Activated T-cell treated with anti-CD3 and anti-CD28 coated beads, Interleukin-2, amount 50 U/mL, for 24 hours (primary cell): Measurements from ENCODE around the gene SFMBT2.
A peak's percentile ranks its signal among the peaks of the same experiment; 100 is the strongest.

Experiments used
- DNase-seq: peaks from one replicate; pipeline ENCODE4 v3.0.0-alpha.2; 2020
- H3K27ac Mint-ChIP-seq: 2 replicates; pipeline ENCODE4 v1.8.0; 2020; ENCODE audit warnings: mild to moderate bottlenecking, mixed read lengths
- H3K27me3 Mint-ChIP-seq: 2 replicates; pipeline ENCODE4 v1.8.0; 2020; ENCODE audit warnings: mixed read lengths
- H3K36me3 Mint-ChIP-seq: 2 replicates; pipeline ENCODE4 v1.8.0; 2020; ENCODE audit warnings: low read depth, mixed read lengths
- H3K4me1 Mint-ChIP-seq: 2 replicates; pipeline ENCODE4 v1.8.0; 2020; ENCODE audit warnings: low read depth, mixed read lengths
- H3K4me3 Mint-ChIP-seq: 2 replicates; pipeline ENCODE4 v1.8.0; 2020; ENCODE audit warnings: mild to moderate bottlenecking, moderate library complexity, mixed read lengths
- H3K9me3 Mint-ChIP-seq: 2 replicates; pipeline ENCODE4 v1.8.0; 2020; ENCODE audit warnings: mixed read lengths

SFMBT2 gene

GRCh38 chr10:7152982-7153381 is 257.9 kb downstream of the SFMBT2 start:
- Mint-ChIP-seq H3K4me3 (no peak overlapping the region), H3K27ac (no peak overlapping the region), H3K9me3 (no peaks in the 10 kb centered on the region), H3K27me3 (peaks cover 10% of the 10 kb centered on the region), H3K36me3 (peaks cover 7% of the 10 kb centered on the region), H3K4me1 (peaks cover 12% of the 10 kb centered on the region)
- no peak for DNase-seq

GRCh38 chr10:7152341-7152740 is 258.5 kb downstream of the SFMBT2 start:
- no peaks in the 10 kb centered on the region for H3K9me3 Mint-ChIP-seq
- H3K27me3 Mint-ChIP-seq = peaks cover 10% of the 10 kb centered on the region
- DNase-seq = no peak
- peaks cover 4% of the 10 kb centered on the region for H3K36me3 Mint-ChIP-seq
- peaks cover 8% of the 10 kb centered on the region for H3K4me1 Mint-ChIP-seq
- no peak overlapping the region for H3K4me3 Mint-ChIP-seq
- no peak overlapping the region for H3K27ac Mint-ChIP-seq

GRCh38 chr10:7151538-7151937 is 259.3 kb downstream of the SFMBT2 start:
- Mint-ChIP-seq H3K27ac (no peak overlapping the region), H3K4me1 (peaks cover 2% of the 10 kb centered on the region), H3K9me3 (no peaks in the 10 kb centered on the region), H3K4me3 (no peak overlapping the region), H3K27me3 (peaks cover 17% of the 10 kb centered on the region), H3K36me3 (no peaks in the 10 kb centered on the region)
- no peak for DNase-seq

- DNase-seq = no peak
- Mint-ChIP-seq H3K4me1 (peaks cover 2% of the 10 kb centered on the region), H3K27ac (no peak overlapping the region), H3K4me3 (no peak overlapping the region), H3K36me3 (no peaks in the 10 kb centered on the region), H3K9me3 (no peaks in the 10 kb centered on the region), H3K27me3 (peaks cover 18% of the 10 kb centered on the region)
Measured at GRCh38 chr10:7150349-7150748, 260.5 kb downstream of the SFMBT2 start.

GRCh38 chr10:7146189-7146588 is 264.6 kb downstream of the SFMBT2 start:
- Mint-ChIP-seq H3K36me3 (no peaks in the 10 kb centered on the region), H3K9me3 (no peaks in the 10 kb centered on the region), H3K27ac (no peak overlapping the region), H3K27me3 (peaks cover 22% of the 10 kb centered on the region), H3K4me1 (no peaks in the 10 kb centered on the region), H3K4me3 (no peak overlapping the region)
- no peak for DNase-seq

GRCh38 chr10:7136016-7136415 is 274.8 kb downstream of the SFMBT2 start:
- Mint-ChIP-seq H3K27me3 (peaks cover 26% of the 10 kb centered on the region), H3K9me3 (peaks cover 2% of the 10 kb centered on the region), H3K4me1 (peaks cover 8% of the 10 kb centered on the region), H3K36me3 (no peaks in the 10 kb centered on the region), H3K4me3 (no peak overlapping the region), H3K27ac (no peak overlapping the region)
- no peak for DNase-seq

- Mint-ChIP-seq H3K27me3 (peaks cover 26% of the 10 kb centered on the region), H3K36me3 (no peaks in the 10 kb centered on the region)
Measured at GRCh38 chr10:7135188-7135587, 275.6 kb downstream of the SFMBT2 start.

GRCh38 chr10:7134448-7134847 is 276.4 kb downstream of the SFMBT2 start:
- Mint-ChIP-seq H3K27me3 (peaks cover 26% of the 10 kb centered on the region), H3K9me3 (peaks cover 2% of the 10 kb centered on the region), H3K4me1 (peaks cover 8% of the 10 kb centered on the region), H3K36me3 (no peaks in the 10 kb centered on the region), H3K27ac (no peak overlapping the region), H3K4me3 (no peak overlapping the region)
- DNase-seq = no peak

More at GRCh38 chr10:7135188-7135587, 275.6 kb downstream of the SFMBT2 start:
- DNase-seq = no peak
- H3K9me3 Mint-ChIP-seq = peaks cover 2% of the 10 kb centered on the region
- peaks cover 8% of the 10 kb centered on the region for H3K4me1 Mint-ChIP-seq
- H3K27ac Mint-ChIP-seq = no peak overlapping the region
- H3K4me3 Mint-ChIP-seq = no peak overlapping the region

GRCh38 chr10:7133958-7134357 is 276.9 kb downstream of the SFMBT2 start:
- Mint-ChIP-seq H3K27me3 (peaks cover 26% of the 10 kb centered on the region), H3K9me3 (peaks cover 2% of the 10 kb centered on the region), H3K4me3 (no peak overlapping the region), H3K27ac (no peak overlapping the region), H3K36me3 (no peaks in the 10 kb centered on the region), H3K4me1 (peaks cover 8% of the 10 kb centered on the region)
- DNase-seq = no peak

- H3K4me1 Mint-ChIP-seq = peaks cover 8% of the 10 kb centered on the region
- H3K4me3 Mint-ChIP-seq = no peak overlapping the region
- peaks cover 26% of the 10 kb centered on the region for H3K27me3 Mint-ChIP-seq
- peaks cover 2% of the 10 kb centered on the region for H3K9me3 Mint-ChIP-seq
- H3K27ac Mint-ChIP-seq = no peak overlapping the region
- H3K36me3 Mint-ChIP-seq = no peaks in the 10 kb centered on the region
- no peak for DNase-seq
Measured at GRCh38 chr10:7133278-7133677, 277.6 kb downstream of the SFMBT2 start.

GRCh38 chr10:7130191-7130911 is 280.5 kb downstream of the SFMBT2 start:
- Mint-ChIP-seq H3K4me3 (no peak overlapping the region), H3K4me1 (peaks cover 8% of the 10 kb centered on the region), H3K36me3 (no peaks in the 10 kb centered on the region), H3K27ac (no peak overlapping the region), H3K27me3 (peaks cover 17% of the 10 kb centered on the region), H3K9me3 (peaks cover 2% of the 10 kb centered on the region)
- no peak for DNase-seq

GRCh38 chr10:7123774-7124173 is 287.1 kb downstream of the SFMBT2 start:
- Mint-ChIP-seq H3K27ac (no peak overlapping the region), H3K9me3 (no peaks in the 10 kb centered on the region), H3K36me3 (no peaks in the 10 kb centered on the region), H3K27me3 (no peaks in the 10 kb centered on the region), H3K4me3 (no peak overlapping the region), H3K4me1 (peaks cover 7% of the 10 kb centered on the region)
- no peak for DNase-seq

- peaks cover 7% of the 10 kb centered on the region for H3K4me1 Mint-ChIP-seq
- H3K27ac Mint-ChIP-seq = no peak overlapping the region
Measured at GRCh38 chr10:7122561-7122960, 288.3 kb downstream of the SFMBT2 start.

GRCh38 chr10:7121154-7121797 is 289.6 kb downstream of the SFMBT2 start:
- Mint-ChIP-seq H3K4me1 (peaks cover 7% of the 10 kb centered on the region), H3K9me3 (no peaks in the 10 kb centered on the region), H3K27me3 (no peaks in the 10 kb centered on the region), H3K4me3 (no peak overlapping the region), H3K27ac (no peak overlapping the region), H3K36me3 (no peaks in the 10 kb centered on the region)
- peak; percentile 76 for DNase-seq

More at GRCh38 chr10:7122561-7122960, 288.3 kb downstream of the SFMBT2 start:
- Mint-ChIP-seq H3K9me3 (no peaks in the 10 kb centered on the region), H3K4me3 (no peak overlapping the region), H3K27me3 (no peaks in the 10 kb centered on the region), H3K36me3 (no peaks in the 10 kb centered on the region)
- no peak for DNase-seq

- peaks cover 7% of the 10 kb centered on the region for H3K4me1 Mint-ChIP-seq
- no peak overlapping the region for H3K4me3 Mint-ChIP-seq
- H3K36me3 Mint-ChIP-seq = no peaks in the 10 kb centered on the region
- H3K9me3 Mint-ChIP-seq = no peaks in the 10 kb centered on the region
- DNase-seq = no peak
- H3K27me3 Mint-ChIP-seq = no peaks in the 10 kb centered on the region
- no peak overlapping the region for H3K27ac Mint-ChIP-seq
Measured at GRCh38 chr10:7119325-7120015, 291.4 kb downstream of the SFMBT2 start.
